ENCODE measurements around the gene INO80D. TPM values are rescaled to one million over a fixed set of nuclear protein-coding genes. Genes with fewer than 3 reads are reported as not detected.

INO80D gene
- total and polyA plus RNA-seq, 2 of the 8 experiments (the other 6 are each of a cell fraction or from before 2014, with no cell fraction given), result 6.2 to 37.4 TPM

DNA sequence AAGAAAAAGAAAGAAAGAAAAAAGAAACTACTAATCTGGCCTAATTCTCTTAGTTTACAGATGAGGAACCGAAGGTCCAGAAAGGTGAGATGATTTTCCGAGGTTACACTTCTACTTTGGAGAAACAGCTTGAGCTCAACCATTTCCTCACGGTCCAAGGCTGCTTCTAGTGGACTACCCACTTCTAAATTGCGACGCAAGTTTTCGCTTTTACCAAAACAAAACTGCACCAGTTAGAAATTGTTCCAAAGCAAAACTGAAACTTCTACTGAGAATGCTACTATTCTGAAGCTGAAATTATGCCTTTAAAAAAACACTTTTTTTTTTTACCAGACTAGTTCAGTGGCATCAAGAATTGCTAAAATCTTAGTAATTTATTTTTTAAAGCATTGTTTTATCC lies 101.6 kb downstream of the INO80D start (continued):
- no peak for TF ChIP-seq KDM1A (IDR thresholded peaks at IDR 0.05; ENCODE audit: borderline replicate concordance, low read length)
- TF ChIP-seq CEBPB (IDR thresholded peaks at IDR 0.05; ENCODE audit: low read depth, low read length), result no peak
- TF ChIP-seq SAP30 (IDR thresholded peaks at IDR 0.05; ENCODE audit: insufficient read depth, insufficient replicate concordance, low read length), result no peak
- TF ChIP-seq POLR2A (IDR thresholded peaks at IDR 0.05; ENCODE audit: control extremely low read depth in 1 of 2, low read depth in 2 of 2, low read length in 2 of 2), result no peak
- TF ChIP-seq CBX8 (IDR thresholded peaks at IDR 0.05; ENCODE audit: borderline replicate concordance, low read depth, low read length), result no peak
- TF ChIP-seq, protein P1, sequence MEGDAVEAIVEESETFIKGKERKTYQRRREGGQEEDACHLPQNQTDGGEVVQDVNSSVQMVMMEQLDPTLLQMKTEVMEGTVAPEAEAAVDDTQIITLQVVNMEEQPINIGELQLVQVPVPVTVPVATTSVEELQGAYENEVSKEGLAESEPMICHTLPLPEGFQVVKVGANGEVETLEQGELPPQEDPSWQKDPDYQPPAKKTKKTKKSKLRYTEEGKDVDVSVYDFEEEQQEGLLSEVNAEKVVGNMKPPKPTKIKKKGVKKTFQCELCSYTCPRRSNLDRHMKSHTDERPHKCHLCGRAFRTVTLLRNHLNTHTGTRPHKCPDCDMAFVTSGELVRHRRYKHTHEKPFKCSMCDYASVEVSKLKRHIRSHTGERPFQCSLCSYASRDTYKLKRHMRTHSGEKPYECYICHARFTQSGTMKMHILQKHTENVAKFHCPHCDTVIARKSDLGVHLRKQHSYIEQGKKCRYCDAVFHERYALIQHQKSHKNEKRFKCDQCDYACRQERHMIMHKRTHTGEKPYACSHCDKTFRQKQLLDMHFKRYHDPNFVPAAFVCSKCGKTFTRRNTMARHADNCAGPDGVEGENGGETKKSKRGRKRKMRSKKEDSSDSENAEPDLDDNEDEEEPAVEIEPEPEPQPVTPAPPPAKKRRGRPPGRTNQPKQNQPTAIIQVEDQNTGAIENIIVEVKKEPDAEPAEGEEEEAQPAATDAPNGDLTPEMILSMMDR (IDR thresholded peaks at IDR 0.05; ENCODE audit: control extremely low read depth in 1 of 3, insufficient read depth in 1 of 3, low read depth in 1 of 3, low read length in 3 of 3), result no peak

Measured in H1 (cell line).